GM13977 (cell line): Measurements from ENCODE around the gene TEP1.

Experiments
- DNase-seq: peaks from one replicate; pipeline ENCODE4 v3.0.0; 2012; ENCODE audit warnings: low spot score
- in situ Hi-C: fragments of 300-500 bp; cut with MboI; formaldehyde crosslinking; loops from one replicate; pipeline ENCODE4 v1.12.0; 2022; ENCODE audit warnings: low sequenced_read_pairs, low pct_unique_long_range_greater_than_20kb, mixed read lengths, inconsistent platforms; ENCODE audit not compliant: unreplicated experiment
- TF ChIP-seq, protein P1 (sequence below): IDR thresholded peaks from 2 replicates; pipeline ENCODE4 v1.5.1; 2012; ENCODE audit warnings: mild to moderate bottlenecking, control low read depth; ENCODE audit not compliant: insufficient read depth; ENCODE audit errors: extremely low read depth, missing control alignments

The TEP1 gene

DNA sequence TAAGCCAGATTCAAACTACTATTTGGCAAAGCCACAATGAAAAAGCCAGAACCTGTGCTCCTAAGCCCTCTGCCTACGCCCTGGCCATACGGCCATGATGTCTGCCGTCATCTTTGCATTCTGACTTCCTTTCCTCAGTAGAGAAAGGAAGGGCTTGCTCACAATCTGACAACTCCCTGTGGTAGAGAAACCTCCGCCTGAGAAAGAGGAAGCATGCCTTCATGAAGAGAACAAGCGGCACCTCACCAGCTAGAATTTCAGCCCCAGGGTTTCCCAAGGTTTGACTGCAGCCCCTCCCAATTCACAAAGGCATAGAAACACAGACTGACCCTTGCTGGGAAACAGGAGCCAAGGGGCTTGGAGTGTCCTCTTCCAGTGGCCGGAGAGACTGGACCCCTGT is 25.7 kb downstream of the TEP1 start:
- DNase-seq: no peak
- in situ Hi-C loops: no loop called here
- TF ChIP-seq, protein P1, sequence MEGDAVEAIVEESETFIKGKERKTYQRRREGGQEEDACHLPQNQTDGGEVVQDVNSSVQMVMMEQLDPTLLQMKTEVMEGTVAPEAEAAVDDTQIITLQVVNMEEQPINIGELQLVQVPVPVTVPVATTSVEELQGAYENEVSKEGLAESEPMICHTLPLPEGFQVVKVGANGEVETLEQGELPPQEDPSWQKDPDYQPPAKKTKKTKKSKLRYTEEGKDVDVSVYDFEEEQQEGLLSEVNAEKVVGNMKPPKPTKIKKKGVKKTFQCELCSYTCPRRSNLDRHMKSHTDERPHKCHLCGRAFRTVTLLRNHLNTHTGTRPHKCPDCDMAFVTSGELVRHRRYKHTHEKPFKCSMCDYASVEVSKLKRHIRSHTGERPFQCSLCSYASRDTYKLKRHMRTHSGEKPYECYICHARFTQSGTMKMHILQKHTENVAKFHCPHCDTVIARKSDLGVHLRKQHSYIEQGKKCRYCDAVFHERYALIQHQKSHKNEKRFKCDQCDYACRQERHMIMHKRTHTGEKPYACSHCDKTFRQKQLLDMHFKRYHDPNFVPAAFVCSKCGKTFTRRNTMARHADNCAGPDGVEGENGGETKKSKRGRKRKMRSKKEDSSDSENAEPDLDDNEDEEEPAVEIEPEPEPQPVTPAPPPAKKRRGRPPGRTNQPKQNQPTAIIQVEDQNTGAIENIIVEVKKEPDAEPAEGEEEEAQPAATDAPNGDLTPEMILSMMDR: no peak

DNA sequence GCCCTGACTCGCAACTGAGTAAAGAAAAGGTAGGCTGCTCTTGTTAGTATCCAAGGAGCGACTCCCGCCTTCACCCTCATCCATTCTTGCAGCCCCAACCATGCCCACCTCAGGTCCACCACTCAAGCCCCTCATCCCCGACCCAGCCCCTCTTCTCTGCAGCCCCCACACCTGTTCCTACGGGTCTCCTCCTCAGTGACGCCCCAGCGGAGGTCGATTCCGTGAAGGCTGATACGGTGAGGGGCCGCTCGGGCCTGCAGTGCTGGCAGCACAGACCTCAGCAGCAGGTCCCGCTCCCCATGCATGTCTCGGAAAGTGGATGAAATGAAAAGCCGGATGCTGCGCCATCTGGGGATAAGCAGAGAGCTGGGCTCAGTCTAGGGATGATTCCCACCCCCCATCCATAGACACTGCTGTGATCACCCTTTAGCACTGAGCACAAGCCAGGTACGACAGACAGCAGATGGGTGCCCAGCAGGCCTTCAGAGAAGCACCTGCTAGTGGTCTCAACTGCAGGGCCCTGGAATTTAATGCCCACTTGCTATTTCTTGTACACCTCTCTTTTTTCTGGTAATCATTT is 26.9 kb downstream of the TEP1 start:
- DNase-seq: no peak
- TF ChIP-seq, protein P1: no peak
- in situ Hi-C loops: no loop called here

DNA sequence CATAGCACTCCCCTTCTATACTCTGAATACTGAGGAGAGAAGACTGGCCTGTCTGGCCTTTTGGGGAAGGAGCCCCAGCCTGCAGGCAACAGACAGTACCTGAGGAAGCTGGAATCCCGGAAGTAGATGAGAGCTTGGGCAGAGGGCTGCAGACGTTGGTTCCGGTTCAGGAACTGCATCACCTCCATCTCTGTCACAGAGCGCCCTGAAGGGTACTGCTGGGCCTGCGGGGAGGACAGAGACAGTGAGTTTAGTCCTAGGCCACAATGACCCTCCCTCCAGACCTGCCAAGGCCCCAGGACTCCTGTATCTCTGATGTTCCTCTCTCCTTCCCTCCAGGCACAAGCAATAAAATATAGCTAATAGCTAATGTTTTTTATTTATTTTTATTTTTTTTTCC is 28.4 kb downstream of the TEP1 start:
- in situ Hi-C loops: no loop called here
- DNase-seq: no peak
- TF ChIP-seq, protein P1: no peak

DNA sequence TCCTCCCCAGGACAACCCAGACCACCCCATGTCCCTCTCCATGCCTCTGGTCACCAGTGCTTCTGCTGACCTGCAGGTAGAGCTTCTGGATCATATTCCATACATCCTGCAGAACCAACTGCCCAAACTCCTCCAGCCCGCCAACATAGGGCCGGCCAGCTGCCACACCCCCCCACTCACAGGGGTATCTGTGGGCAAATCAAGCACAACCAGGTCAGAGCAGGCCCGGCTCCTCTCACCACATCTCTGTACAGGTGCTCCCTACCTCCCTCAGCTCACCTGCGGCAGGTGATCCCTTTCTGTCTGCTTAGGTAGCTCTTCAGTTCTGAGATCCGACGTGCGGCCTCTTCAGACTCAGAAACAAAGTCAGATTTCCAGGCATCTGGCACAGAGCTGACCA is 29.0 kb downstream of the TEP1 start:
- no peak for DNase-seq
- in situ Hi-C loops: no loop called here
- TF ChIP-seq, protein P1: no peak

DNA sequence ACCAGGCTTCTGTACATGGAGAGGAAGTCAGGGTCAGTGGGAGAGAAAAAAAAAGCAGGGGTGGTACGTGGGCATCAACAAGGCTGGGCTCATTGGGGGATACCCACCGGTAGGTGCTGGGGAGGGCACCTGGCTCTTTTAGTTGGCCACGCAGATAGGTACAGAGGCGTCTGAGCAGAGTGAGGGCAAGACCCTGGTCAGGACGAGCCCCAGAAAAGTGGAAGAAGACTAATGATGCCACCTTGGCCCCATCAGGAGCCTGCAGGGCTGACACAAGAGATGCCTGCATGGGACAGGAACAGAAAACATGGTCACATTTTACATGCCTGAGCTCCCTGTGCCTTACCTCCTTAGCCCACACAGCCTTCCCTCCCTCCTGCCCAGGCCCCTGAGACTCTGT is 29.7 kb downstream of the TEP1 start:
- in situ Hi-C loops: no loop called here
- DNase-seq: no peak

DNA sequence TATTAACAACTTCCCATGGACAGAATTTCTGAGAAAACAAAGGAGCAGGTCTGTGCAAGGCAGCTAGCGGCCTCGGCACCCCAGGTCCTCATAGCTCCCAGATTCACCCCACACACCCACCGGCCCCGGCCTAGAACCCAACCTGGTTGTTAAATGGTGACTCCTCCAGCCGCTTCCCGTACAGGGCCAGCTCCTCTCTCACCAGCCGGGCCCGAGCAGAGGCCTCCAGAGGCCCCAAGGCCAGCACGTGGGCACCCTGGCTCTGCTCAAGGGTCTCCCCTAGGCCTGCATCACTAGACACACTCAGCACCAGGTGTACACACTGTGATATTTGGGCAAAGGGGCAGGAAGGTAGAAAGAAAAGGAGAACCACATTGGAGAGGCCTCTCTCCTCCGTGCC is 30.3 kb downstream of the TEP1 start:
- TF ChIP-seq, protein P1: no peak
- in situ Hi-C loops: no loop called here
- DNase-seq: no peak

More for the DNA sequence above, 29.7 kb downstream of the TEP1 start:
- TF ChIP-seq, protein P1: no peak

DNA sequence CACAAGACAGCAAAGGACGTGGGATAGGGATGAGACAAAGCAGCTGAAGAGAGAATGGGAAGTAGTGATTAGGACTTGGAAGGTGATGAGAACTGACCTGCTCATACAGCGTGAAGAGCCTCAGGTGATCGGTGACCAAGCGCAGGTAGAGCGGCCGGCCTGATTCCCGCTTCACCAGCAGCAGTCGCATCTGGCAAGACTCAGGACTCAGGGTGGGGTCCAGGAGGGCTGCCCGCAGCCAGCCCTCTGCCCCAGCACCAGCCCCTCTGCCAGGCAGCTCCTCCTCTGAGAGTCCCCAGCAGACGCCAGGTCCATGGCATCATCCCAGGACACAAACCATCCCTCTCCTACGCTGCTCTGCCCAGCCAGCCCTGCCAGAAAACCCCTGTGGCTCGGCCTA is 30.8 kb downstream of the TEP1 start:
- in situ Hi-C loops: no loop called here
- TF ChIP-seq, protein P1: no peak
- no peak for DNase-seq
